Endometrium (tissue), 2 donors: Measurements from ENCODE around the gene VPS37D.
"Not testable (repeated sequence)": the region's sequence is repeated elsewhere in the genome, so short reads cannot be mapped to it uniquely, and the experiment has no call there.

Experiments used
- FAIRE-seq: peaks from 2 replicates; lab custom pipeline; 2012; peaks lifted over from hg19 to GRCh38; lab: Jason Lieb, UNC
- donor health status: control.
- donor health status: control.

Gene VPS37D

DNA sequence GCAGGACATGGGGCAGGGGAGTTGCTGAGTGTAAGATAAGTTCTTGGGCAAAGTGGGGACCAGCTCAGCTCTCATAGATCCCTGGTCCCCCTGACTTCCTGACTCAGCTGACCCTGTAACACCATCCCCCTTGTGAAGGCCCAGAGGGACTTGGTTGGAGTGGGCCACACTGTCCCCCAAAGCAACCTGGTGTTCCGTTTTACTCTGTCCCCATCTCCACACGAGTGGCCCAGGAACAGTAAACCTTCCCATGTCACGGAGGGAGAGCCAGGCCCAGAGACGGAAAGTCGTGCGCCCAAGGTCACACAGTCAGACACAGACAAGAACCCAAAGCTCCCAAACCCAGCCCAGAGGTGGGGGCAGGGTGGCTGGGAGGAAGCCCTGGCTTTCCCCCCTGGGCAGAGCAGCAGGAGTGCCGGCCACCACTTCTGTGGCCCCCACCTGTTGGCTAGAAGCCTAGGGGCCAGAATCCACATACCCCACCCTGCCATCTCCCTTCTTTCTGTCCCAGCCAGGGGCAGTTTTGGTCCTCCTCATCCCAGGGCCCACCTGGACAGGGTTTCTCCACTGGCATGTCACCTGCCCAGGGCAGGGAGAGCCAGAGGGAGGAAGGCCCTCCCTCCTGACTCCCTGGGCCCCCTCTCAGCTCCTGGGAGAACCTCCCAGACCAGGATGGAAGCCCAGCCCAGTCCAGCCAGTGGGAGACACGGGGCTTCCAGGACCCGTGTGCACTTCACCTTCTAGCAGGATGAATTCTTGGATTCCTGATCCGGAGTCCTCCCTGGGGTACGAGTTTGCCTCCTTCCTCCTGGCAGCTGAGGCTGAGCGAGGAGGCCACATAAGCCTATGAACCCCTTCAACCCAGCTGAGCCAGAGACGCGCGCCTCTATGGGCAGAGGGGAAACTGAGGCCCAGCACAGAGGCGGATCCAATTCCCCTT is 20.6 kb upstream of the VPS37D start:
- FAIRE-seq = no peak

DNA sequence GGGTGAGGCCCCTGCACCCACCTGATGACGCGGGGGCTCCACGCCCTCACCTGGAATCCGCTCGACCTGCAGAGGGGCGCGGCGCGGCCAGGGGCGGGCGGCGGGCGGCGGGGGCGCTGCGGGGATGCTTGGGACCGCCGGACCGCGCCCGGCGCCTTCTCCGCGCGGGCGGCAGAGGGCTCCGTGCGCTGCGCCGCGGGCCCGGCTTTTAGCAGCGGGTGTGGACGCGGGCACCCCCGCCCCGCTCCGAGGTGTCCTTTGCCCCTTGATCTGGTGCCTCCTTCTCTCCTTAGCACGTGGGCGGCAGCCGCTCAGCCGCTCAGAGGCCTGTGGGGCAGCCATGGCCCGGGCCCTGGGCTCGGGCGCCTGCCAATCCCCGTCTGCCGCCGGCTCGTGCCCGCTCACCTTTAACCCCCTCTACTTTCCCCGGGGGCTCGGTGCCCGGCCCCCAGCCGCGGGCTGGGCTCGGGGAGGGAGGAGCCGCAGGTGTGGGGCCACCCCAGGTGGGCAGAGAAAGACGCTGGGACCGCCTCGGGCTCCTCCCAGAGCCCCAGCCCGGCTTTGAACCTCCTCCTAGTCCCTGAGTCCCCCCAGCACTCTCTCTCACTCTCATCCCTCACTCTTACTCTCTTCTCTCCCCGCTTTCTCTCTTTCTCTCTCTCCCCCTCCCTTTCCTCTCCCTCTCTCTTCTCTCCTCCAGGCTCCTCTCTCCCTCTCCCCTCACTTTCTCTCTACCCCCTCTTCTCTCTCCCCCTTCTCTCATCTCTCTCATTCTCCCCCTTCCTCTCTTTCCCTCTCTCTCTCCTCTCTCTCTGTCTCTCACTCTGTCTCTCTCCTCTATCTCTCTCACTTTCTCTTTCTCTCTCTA is 19.7 kb upstream of the VPS37D start:
- FAIRE-seq = no peak

- FAIRE-seq = no peak
These were observed 18.9 kb upstream of the VPS37D start for GRCh38 chr7:73648593-73649332.

DNA sequence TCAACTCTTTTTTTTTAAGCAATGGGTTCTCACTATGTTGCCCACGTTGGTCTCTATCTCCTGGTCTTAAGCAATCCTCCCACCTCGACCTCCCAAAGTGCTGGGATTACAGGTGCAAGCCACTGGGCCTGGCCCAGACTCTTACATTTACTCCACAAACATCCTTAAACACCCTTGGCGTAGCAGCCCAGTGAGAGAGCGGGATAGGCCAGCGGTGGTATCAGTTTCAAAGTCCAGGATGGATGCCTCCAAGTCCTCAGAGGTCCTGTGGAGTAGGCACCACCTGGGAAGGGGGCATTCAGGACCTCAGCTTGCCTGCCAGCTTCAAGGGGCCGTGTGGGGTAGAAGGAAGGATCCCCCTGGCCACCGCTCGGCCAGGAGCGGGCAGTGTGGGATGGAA is 18.1 kb upstream of the VPS37D start:
- FAIRE-seq = no peak

- no peak for FAIRE-seq
These were observed 17.1 kb upstream of the VPS37D start for GRCh38 chr7:73650524-73650923.

DNA sequence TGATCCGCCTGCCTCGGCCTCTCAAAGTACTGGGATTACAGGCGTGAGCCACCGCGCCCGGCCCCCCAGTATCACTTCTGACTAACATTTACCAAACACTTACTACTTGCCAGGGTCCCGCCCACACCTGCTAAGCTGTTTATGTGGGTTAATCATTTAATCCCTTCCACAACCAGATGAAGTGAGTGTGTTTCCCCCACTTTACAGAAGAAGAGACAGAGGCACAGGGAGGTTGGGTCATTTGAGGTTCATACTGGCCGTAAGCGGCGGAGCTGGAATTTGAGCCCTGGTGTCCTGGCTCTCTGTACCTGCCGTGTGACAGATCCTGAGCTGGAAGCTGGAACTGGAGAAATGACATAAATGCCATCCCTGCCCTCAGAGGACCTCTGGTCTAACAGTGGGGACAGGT is 15.1 kb upstream of the VPS37D start:
- no peak for FAIRE-seq

DNA sequence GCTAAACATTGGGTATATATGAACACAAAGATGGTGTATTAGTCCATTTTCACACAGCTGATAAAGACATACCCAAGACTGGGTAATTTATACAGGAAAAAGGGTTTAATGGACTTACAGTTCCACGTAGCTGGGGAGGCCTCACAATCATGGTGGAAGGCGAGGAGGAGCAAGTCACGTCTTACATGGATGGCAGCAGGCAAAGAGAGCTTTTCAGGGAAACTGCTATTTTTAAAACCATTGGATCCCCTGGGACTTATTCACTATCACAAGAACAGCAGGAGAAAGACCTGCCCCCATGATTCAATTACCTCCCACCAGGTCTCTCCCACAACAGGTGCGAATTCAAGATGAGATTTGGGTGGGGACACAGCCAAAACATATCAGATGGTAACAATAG is 12.3 kb upstream of the VPS37D start:
- not testable (repeated sequence) for FAIRE-seq

DNA sequence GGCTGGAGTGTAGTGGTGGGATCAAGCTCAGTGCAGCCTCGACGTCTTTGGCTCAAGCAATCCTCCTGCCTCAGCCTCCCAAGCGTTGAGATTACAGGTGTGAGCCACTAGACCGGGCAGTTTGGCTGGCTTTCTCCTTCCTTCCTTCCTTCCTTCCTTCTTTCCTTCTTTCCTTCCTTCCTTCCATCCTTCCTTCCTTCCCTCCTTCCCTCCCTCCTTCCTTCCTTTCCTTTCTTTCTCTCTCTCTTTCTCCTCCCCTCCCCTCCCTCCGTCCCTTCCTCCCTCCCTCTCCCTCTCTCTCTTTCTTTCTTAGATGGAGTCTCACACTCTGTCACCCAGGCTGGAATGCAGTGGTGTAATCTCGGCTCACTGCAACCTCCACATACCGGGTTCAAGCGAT is 7.6 kb upstream of the VPS37D start:
- FAIRE-seq = no peak

GRCh38 chr7:73660594-73660993 is 7.0 kb upstream of the VPS37D start:
- not testable (repeated sequence) for FAIRE-seq

- no peak for FAIRE-seq
These were observed 4.6 kb upstream of the VPS37D start for GRCh38 chr7:73663033-73663432.

GRCh38 chr7:73668103-73668885 is 663 bp downstream of the VPS37D start:
- no peak for FAIRE-seq

DNA sequence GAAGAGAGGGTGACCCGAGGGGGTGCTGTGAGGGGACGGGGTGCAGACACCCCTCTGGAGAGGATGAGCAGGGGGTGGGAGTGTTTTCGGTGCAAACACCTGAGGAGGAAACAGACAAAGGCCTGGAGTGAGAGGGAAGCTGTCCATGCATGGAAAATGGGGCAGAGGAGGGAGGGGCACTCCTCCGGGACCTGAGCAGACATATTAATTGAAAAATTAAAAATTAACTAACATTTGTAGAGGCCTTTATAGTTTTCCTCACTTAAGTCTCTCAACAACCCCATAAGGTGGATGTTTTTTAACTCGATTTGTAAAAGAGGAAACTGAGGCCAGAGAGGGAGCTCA is 1.2 kb downstream of the VPS37D start:
- FAIRE-seq = no peak

DNA sequence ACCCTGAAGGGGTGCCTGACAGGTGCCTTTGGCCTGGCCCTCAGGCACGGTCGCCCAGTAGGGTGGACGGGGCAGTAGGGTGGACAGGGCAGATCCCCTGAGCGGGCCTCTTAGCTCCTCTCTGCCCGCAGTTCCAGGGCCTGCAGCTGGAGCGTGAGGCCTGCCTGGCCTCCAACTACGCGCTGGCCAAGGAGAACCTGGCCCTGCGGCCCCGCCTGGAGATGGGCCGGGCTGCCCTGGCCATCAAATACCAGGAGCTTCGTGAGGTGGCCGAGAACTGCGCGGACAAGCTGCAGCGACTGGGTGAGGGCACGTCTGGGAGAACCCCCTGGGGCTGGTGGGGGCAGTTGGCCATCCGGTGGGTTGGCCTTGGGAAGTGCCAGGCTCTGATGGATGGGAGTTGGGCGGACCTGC is 1.7 kb downstream of the VPS37D start:
- FAIRE-seq = no peak

DNA sequence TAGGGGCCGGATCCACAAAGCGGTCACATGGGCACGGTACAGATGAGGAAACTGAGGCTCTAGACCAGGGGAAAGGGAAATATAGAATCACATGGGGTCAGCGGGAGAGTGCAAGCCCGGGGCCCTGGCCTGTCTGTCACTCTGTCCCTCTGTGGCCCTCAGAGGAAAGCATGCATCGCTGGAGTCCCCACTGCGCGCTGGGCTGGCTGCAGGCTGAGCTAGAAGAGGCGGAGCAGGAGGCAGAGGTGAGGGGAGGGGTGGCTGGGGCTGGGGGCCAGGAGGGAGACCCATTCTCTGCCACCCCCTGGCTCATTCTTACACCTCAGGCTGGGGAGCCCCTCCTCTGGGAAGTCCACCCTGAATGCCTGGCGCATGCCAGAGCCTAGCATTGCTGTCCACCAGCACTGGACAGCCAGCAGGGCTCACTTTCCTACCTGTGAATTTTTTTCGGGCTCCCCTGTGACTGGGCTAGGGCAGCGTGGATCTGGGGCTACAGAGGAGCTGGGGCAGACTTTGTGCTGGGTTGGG is 2.3 kb downstream of the VPS37D start:
- no peak for FAIRE-seq

DNA sequence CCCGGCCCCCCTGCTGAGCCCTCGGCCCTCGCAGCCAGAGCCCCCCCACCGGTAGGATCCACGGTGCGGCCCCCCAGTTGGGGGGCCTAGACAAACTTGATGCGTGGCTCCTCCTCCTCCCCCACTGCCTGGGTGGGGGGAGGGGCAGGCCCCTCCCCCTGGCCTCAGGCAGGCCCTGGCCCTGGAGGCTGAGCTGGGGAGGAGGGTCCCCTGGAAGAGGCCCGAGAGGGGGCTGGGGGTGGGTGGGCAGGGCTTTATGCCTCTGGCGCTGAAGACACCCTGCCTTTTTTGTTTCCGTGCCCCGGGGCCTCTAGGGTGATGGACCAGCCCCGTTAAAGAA is 3.7 kb downstream of the VPS37D start:
- no peak for FAIRE-seq

DNA sequence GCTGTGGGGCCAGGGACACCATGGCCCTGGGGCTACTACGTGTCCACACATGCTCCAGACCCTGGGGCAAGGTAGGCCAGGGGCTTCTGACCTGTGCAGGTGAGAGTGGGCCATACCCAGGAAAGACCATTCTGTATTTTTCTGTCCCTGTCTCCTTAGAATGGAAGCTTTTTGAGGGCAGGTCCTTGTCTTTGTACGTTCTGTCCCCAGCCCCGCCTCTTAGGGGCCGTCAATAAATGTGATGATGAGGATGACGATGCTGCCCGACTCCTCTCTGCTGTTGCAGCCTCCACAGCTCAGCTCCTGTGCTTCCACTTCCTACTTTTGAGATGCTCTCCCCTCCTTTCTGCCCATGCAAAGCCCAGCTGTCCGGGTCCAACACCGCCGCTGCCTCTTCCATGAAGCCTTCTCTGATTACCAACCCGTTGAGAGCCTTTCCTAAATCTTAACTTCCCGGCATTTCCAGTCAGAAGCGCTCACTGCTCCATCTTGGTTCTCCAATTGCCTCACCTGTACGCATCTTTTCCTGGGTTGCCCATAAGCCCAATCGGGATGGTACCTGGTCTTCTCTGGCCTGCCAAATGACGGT is 4.3 kb downstream of the VPS37D start:
- FAIRE-seq = no peak

- no peak for FAIRE-seq
These were observed 7.0 kb downstream of the VPS37D start for GRCh38 chr7:73674468-73675124.

GRCh38 chr7:73676062-73676461 is 8.4 kb downstream of the VPS37D start:
- FAIRE-seq = not testable (repeated sequence)

DNA sequence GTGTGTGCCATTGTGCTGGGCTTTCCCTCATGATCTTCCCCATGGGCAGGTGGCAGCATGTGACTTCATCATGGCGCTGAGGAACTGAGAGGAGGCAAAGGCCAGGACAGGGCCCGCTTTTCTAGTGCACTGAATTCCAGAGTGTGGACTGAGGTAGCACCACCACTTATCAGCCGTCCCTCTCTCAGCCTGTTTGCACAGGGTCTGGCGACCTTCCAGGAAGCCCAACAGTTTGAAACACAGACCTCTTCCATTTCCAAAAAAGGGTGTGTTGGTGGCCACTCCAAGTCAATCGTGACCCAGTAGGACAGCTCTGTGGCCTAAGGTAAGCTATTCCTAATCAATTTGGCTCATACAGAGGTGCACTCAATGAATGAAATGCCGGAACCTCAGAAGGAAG is 11.2 kb downstream of the VPS37D start:
- FAIRE-seq = no peak

GRCh38 chr7:73679709-73680108 is 12.1 kb downstream of the VPS37D start:
- FAIRE-seq = no peak

- FAIRE-seq = no peak
These were observed 12.9 kb downstream of the VPS37D start for GRCh38 chr7:73680501-73680900.
